ENCODE data around the gene MYL3.

DNA sequence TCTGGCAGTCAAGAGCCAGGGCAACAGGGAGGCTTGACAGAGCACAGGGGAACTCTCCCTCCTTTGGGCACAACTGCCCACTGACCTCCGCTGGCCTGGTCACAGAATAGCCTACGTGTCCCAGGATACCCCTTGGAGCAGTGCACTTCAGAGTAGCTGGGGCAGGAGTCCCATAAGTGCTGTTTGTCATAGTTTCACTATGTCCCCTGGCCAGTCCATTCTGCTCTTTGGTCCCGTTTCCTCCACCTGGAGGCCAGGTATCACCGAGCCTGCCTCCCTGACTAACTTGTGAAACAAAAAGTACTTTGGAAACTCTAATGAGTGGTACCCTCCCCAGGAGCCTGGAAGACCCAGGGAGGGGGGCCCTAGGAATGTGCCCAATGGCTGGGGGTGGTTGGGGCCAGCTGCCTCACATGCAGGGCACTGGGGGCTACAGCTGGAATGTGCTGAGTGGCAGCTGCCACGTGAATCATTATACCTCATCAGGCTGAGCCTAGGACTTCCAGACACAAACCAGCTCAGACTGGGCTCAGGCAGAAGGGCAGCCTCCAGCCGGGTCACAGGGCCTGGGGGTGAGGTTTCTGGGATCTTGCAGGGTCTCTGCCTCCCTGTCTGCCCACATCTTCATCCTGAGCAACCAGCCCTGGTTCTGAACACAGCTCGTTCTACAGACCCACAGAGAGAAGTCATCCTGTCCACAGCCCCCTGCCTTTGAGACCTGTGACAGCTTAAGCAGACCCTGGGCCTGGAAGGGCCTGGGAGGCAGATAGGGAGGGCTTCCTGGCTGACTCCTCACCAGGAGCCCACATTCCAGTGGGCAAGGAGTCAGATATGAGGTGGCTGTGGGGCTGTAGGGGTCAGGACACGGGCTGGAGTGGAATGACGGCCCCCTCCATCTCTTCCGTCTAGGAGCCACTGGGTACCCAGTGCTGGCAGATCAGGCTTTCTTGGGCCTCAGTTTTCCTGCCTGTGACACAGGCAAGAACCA is 13.4 kb upstream of the MYL3 start:
- TF ChIP-seq, protein P1, sequence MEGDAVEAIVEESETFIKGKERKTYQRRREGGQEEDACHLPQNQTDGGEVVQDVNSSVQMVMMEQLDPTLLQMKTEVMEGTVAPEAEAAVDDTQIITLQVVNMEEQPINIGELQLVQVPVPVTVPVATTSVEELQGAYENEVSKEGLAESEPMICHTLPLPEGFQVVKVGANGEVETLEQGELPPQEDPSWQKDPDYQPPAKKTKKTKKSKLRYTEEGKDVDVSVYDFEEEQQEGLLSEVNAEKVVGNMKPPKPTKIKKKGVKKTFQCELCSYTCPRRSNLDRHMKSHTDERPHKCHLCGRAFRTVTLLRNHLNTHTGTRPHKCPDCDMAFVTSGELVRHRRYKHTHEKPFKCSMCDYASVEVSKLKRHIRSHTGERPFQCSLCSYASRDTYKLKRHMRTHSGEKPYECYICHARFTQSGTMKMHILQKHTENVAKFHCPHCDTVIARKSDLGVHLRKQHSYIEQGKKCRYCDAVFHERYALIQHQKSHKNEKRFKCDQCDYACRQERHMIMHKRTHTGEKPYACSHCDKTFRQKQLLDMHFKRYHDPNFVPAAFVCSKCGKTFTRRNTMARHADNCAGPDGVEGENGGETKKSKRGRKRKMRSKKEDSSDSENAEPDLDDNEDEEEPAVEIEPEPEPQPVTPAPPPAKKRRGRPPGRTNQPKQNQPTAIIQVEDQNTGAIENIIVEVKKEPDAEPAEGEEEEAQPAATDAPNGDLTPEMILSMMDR (IDR thresholded peaks at IDR 0.05) = no peak
- no peak for TF ChIP-seq SIN3A (IDR thresholded peaks at IDR 0.05; ENCODE audit: borderline replicate concordance, low read depth, low read length)
- TF ChIP-seq, protein P2, sequence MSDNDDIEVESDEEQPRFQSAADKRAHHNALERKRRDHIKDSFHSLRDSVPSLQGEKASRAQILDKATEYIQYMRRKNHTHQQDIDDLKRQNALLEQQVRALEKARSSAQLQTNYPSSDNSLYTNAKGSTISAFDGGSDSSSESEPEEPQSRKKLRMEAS (IDR thresholded peaks at IDR 0.05; ENCODE audit: low read depth) = no peak
- no peak for TF ChIP-seq JUND (IDR thresholded peaks at IDR 0.05)
- no peak for TF ChIP-seq EZH2phosphoT487 (IDR thresholded peaks at IDR 0.05; ENCODE audit: borderline replicate concordance, low read depth)
- no peak for TF ChIP-seq GABPA (IDR thresholded peaks at IDR 0.05; ENCODE audit: low read depth)
- TF ChIP-seq USF2 (IDR thresholded peaks at IDR 0.05; ENCODE audit: borderline replicate concordance, low read depth, low read length) = no peak
- no peak for TF ChIP-seq NRF1 (IDR thresholded peaks at IDR 0.05; ENCODE audit: low read depth, low read length)
- TF ChIP-seq, protein P3, sequence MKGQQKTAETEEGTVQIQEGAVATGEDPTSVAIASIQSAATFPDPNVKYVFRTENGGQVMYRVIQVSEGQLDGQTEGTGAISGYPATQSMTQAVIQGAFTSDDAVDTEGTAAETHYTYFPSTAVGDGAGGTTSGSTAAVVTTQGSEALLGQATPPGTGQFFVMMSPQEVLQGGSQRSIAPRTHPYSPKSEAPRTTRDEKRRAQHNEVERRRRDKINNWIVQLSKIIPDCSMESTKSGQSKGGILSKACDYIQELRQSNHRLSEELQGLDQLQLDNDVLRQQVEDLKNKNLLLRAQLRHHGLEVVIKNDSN (IDR thresholded peaks at IDR 0.05; ENCODE audit: borderline replicate concordance, low read depth) = no peak

All from SK-N-SH (cell line).